ENCODE data around the gene PHLPP2.
"Not testable (repeated sequence)": the region's sequence is repeated elsewhere in the genome, so short reads cannot be mapped to it uniquely, and the experiment has no call there.

The PHLPP2 gene

DNA sequence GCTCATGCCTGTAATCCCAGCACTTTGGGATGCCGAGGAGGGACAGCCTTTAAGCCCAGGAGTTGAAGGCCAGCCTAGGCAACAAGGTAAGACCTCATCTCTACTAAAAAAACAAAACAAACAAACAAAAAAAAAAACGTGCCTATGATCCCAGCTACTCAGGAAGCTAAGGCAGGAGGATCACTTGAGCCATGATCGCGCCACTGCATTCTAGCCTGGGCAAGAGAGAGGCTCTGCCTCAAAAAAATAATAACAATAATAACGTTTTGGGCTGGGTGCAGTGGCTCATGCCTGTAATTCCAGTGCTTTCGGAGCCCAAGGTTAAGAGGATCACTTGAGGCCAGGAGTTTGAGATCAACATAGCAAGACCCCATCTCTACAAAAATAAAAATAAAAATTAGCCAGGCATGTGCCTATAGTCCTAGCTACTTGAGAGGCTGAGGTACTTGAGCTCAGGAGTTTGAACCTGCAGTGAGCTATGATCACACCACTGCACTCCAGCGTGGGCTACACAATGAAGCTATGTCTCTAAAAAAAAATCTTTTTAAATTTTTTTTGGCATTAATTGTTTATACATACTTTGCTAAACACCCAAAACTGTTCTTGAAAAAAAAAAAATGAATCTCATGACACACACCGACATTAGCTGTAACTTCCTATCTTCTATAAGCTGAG, 3.3 kb downstream of the PHLPP2 start:
- in situ Hi-C loops (cut with HindIII; ENCODE audit: low sequenced_read_pairs), result no loop called here

DNA sequence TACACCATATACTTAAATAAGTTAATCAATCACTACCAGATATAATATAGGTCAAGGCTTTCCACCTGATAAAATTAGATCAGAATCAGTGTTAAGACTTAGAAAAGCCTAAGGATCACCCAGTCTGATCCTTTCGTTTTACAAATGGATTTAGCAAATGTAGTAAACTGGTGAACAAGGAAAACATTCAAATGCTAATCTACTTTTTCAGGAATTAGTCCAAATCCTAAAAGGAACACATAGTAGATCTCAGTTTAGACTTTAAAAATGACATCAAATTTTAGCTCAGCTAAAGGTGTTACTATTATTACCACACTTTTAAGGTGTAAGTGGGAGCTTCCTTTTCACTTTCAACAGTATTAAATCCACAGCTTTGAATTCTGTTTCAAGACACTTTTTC, 12.0 kb downstream of the PHLPP2 start:
- in situ Hi-C loops (cut with HindIII; ENCODE audit: low sequenced_read_pairs), result no loop called here

DNA sequence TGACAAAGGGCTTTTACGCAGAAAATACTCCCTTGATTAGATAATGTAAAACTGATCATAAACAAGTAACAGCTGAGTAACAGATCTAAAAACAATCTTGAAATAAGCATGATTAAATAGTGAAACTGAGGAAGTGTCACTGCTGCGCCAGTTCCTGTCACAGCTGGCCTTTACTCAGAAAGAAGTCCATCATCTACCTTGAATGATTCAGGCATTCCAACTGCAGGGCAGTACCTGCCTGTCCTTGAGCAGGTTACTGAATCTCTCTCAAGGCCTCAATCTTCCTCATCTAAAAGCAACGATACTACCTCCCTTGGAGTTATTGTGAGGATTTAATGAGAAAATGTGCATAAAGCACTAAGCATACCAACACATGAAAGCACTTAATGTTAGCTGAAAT, 12.7 kb downstream of the PHLPP2 start:
- in situ Hi-C loops (cut with HindIII; ENCODE audit: low sequenced_read_pairs), result no loop called here

DNA sequence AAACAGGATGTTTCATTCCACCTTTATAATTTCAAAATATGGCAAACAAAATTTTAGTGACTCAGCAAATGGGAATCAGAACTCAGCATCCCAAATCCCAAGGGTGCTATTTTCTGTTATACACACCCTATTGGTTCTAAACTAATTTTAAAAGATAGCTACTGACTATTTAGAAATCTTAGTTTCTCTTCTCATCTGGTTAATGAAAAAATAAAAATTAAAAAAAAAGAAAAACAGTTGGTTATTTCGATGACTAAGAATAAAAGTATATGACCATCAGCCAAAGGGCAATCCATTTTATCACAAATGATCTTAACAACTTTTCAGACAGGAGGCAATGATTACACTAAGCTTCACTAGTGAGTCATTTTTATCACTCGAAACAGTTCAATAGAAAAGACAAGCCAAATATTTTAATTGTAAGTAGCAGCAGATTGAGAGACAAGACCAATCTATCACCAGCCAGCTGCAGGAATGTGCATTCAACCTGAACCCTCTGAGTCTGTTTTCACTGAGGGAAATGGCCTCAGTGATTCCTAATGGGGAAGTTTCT, 15.2 kb downstream of the PHLPP2 start:
- in situ Hi-C loops (cut with HindIII; ENCODE audit: low sequenced_read_pairs), result no loop called here

DNA sequence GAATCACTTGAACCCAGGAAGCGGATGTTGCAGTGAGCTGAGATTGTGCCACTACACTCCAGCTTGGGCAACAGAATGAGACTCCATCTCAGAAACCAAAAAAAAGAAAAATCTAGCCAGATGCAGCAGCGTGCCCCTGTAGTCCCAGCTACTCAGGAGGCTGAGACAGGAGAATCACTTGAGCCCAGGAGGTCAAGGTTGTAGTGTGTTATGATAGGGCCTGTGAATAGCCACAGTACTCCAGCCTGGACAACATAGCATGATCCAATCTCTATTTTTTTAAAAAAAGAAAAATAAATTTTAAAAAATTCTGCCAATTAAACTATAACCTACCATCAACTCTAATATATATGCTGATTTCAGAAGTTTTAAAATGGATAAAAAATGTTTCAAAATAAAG, 15.8 kb downstream of the PHLPP2 start:
- in situ Hi-C loops (cut with HindIII; ENCODE audit: low sequenced_read_pairs), result no loop called here

DNA sequence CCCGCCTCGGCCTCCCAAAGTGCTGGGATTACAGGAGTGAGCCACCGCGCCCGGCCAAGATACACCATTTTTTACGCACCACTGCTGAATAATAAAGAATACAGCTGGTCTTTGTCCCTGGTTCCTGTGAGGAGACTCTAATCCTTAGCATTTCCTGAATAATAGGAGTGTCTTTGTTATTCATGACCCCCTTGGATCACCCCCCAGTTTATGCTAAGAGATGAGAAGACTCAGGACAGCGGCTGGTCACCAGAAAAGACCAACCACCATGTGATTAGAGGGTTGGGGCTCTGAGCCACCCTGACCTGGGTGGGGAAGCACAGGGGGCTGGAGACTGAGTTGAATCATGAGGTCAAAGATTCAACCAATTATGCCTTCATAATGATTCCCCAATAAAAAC, 17.3 kb downstream of the PHLPP2 start:
- in situ Hi-C loops (cut with HindIII; ENCODE audit: low sequenced_read_pairs), result no loop called here

DNA sequence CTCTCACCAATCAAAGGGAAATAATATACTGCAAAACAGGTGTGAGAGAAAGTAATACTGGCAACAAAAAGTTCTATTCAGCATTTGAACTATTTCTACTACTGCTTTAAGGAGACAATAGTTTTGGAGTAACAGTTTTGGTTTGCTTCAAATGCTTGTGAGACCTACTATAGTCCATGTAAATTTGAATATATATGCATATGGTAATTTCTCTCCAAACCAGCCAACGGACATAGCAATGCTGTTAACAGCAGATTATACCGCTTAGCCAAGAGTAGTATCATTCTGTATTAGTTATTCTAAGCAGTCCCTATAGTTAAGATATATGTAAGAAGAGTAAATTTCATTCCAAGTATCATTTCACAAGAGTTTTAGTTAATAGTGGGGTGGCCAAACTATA, 18.5 kb downstream of the PHLPP2 start:
- in situ Hi-C loops (cut with HindIII; ENCODE audit: low sequenced_read_pairs), result no loop called here

DNA sequence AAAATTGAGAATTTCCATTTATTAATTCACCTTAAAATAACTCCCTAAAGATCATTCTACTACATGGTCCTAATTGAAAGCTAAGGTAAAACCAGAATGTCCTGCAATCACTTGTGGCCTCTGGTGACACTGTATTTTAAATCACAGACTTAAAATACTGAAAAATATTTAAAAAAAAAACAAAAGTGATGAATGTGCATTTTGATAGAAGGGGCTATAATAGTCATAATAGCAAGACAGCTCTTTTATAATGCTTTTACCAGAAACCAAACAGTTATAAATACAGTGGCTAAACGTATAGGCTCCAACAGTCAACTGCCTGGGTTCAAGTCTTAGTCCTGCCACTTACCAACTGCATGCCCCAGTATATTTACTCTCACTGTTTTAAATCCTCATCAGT, 21.2 kb downstream of the PHLPP2 start:
- in situ Hi-C loops (cut with HindIII; ENCODE audit: low sequenced_read_pairs), result no loop called here

DNA sequence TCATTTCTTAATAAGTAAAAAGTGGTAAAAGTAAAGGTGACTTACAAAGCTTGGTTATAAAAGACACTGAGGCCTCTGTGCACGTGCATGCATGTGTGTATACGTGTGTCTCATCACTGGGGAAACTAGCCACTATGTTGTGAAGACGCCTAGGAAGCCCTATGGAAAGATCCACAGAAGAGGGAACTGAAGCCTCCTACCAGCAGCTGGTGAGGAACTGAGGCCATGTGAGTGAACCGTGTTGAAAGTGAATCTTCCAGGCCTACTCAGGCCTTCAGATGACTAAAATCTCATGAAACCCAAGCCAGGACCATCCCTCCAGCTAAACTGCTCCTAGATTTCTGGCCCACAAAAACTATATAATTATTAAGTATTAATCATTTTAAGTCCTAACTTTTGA, 23.7 kb downstream of the PHLPP2 start:
- in situ Hi-C loops (cut with HindIII; ENCODE audit: low sequenced_read_pairs), result no loop called here

DNA sequence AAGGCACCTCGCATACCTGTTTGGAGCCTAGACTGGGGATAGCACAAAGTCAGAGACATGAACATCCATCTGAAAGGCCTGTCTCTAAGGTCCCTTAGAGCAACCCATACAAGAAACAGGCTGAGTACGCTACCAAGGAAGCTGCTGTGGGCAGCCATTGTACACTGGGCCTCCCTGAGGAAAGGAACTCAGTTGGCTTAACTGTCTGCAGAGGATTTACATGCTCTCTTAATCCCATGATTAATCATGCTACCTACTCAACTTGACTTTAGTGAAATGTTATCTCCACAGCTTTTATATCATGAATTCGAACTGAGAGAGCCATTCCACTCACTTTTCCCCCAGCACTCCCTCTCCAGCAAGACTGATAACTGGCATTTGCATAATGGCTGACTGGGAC, 26.0 kb downstream of the PHLPP2 start:
- in situ Hi-C loops (cut with HindIII; ENCODE audit: low sequenced_read_pairs), result no loop called here

DNA sequence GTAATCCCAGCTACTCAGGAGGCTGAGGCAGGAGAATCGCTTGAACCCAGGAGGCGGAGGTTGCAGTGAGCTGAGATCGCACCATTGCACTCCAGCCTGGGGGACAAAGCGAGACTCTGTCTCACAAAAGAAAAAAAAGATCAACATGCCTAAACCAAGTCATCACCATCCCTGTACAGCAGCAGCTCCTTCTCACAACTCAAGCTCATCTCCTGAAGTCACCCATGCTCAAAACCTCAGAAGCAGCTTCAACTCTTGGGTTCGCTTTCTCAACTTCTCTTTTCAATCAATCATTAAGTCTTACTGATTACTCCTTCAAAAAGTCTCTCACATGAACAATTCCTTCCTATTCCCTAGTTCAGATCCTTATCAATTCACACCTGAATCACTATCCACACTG, 31.3 kb downstream of the PHLPP2 start:
- in situ Hi-C loops (cut with HindIII; ENCODE audit: low sequenced_read_pairs), result no loop called here

DNA sequence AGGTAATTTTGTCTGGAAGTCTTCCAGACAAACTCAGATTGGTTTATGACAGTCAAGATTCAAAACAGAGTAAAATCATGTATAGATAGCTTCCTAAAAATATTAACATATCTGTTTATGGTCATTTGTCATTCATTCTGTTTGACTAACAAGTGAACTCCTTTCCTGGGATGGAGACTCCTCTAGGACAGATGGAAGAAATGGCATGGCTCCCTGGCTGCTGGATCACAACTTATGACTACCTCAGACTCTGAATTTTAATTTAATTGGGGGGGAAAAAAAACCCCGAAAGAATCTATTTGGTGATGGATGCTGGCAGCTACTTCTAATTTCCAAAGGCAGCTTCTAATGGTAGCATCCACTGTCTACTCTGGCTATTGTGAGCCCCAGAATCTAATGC, 34.6 kb downstream of the PHLPP2 start:
- in situ Hi-C loops (cut with HindIII; ENCODE audit: low sequenced_read_pairs), result no loop called here

DNA sequence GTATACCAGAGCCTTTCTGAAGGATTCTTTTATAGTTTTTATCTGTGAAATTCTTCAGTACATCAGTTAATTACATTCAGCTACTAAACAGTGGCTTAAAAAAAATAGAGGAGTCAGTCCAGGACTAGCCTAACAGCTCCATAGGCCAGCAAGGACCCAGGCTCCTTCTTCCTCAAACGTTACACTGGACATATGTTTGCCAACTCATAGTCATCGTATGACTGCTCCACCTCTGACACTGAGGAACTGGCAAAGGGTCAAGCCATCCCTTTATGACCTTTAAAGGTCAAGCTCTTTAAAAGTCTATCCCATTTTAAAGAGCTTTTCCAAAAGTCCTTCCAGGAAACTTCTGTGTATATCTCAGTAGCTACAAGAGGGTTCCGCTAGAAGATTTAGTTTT, 36.6 kb downstream of the PHLPP2 start:
- in situ Hi-C loops (cut with HindIII; ENCODE audit: low sequenced_read_pairs), result no loop called here

DNA sequence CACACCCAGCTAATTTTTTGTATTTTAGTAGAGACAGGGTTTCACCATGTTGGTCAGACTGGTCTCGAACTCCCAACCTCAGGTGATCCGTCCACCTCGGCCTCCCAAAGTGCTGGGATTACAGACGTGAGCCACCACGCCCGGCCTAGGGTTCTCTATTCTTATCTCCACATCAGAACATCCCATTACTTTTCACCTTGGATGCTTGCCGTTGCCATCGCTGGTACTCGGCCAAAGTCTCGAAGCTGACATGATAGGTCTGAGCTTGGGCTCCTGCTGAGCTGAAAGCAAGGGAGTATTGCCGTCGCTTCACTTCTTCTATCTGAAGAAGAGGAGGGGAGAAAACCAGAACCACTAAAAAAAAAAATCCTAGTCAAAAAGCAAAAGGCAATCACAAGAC, 40.2 kb downstream of the PHLPP2 start:
- in situ Hi-C loops (cut with HindIII; ENCODE audit: low sequenced_read_pairs), result not testable (repeated sequence)

DNA sequence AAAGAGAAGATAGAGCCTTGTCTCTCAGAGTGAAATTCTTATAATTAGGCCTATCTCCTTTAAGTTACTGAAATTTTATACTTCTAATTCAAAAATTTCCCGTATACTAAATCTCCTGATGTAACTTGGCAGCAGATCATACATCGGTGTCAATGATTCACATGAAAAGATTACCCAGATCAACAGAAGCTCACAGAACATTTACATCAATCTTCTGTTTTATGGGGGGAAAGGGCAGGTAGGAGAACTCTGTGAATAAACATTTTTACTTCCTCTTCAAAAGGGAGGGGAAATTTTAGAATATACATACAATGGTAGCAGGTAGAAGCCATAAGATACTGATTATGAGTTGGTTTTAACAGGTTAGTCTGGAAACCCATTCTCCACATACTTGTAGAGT, 43.1 kb downstream of the PHLPP2 start:
- in situ Hi-C loops (cut with HindIII; ENCODE audit: low sequenced_read_pairs), result no loop called here

DNA sequence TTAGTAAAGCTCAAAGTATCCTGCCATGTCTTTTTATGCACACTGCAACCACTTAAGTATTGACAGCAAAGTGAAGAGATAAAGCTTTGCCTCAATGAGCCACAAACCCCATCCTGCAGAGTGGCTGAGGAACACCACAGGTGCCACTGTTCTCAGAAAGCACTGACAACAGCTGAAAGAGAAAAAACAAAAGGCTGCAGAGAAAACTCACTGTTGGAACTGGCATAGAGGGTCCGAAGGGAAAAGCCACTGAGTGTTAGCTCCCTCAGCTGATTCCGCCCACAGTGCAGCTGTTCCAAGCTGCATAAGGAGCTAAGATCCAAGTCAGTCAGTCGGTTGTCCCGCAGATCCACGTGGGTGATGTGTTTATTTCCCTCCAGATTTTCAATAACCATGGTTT, 48.3 kb downstream of the PHLPP2 start:
- in situ Hi-C loops (cut with HindIII; ENCODE audit: low sequenced_read_pairs), result no loop called here

DNA sequence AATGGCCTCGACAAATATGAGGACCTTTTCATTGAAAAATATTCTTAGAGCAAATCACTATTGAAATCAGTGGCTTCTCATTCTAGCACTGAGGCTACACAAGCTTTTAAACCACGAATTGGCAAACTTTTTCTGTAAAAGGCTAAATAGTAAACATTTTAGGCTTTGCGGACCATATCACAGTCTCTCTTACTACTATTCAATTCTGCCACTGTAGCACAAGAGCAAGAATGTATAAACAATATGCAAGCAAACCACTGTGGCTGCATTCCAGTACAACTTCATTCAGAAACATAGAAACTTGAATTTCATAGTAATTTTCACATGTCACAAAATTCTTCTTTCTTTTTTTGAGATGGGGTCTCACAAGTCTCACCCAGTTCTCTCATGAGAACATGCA, 49.1 kb downstream of the PHLPP2 start:
- in situ Hi-C loops (cut with HindIII; ENCODE audit: low sequenced_read_pairs), result no loop called here

DNA sequence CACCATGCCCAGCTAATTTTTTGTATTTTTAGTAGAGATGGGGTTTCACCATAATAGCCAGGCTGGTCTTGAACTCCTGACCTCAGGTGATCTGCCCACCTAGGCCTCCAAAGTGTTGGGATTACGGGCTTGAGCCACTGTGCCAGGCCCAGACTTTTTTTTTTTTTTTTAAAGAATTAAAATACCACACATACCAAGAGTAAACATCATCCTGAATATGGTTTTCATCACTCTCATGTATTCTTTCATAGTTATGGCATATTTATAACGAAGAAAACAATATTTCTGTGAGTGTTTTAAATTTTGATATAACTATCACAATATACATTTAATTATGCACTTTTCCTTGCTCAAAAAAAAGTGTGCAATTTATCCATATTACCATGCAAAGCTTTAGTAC, 50.3 kb downstream of the PHLPP2 start:
- in situ Hi-C loops (cut with HindIII; ENCODE audit: low sequenced_read_pairs), result no loop called here

DNA sequence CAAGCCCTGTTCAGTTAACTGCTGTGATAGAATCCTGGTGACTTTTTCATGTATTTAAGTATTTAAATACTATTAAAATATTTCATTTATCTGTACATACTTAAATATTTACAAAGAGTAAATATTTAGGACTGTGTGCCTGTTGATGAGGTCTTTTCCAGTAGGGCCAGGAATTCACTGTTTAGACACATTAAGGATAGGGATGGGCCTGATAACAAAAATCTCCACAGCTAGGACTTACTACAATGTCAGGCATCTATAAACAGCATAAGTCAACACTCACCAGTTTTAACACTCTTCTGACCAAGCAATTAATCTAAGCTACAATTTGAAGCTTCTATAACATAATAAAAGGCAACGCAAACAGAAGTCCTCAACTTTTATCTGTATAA, 50.9 kb downstream of the PHLPP2 start:
- in situ Hi-C loops (cut with HindIII; ENCODE audit: low sequenced_read_pairs), result no loop called here

DNA sequence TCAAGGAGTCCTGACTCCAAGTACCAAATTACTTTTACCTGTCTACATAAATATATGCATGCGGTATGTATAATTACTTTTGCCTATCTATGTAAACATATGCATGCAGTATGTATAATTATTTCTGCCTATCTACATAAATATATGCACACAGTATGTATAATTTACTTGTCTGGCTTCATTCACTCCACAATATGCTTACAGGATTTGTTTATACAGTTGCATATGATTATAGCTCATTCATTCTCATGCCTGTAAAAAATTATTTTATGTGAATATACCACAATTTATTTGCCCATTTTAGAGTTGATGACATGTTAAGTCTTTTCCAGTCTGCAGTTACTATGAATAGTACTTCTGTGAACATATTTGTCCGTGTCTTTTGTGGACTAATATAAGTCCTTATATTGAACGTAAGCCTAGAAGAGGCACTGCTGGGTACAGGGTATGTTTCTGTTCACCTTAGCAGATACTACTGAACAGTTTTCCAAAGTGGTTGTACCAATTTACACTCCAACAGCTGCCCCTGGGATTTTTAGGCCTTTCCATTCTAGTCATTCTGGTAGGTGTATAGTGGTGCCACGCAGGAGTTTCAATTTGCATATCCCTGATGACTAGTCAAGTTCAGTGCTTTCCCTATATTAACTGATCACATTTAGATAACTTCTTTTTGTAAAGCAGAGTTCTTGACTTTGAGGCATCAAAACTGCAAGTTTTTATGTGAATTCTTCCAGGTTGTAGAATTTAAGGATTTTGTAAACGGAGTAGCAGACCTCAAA, 51.5 kb downstream of the PHLPP2 start:
- in situ Hi-C loops (cut with HindIII; ENCODE audit: low sequenced_read_pairs), result no loop called here

DNA sequence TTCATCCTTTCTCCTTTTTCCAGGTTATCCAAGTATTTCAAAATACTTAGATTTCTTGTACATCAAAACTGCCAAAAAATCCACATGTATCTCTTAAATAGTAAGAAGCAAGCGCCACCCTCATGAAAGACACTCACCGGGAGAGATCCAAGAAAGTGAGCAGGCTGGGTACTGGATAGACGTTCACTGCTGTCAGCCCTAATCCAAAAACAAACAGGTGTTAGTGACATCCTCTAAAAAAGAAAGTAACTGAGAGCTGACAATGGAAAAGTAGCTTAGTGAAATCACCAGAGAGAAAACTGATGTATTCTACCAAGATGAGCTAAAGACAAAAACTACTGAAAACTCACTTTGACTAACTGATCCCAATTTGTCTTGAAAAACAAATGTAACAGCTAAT, 52.4 kb downstream of the PHLPP2 start:
- in situ Hi-C loops (cut with HindIII; ENCODE audit: low sequenced_read_pairs), result no loop called here

DNA sequence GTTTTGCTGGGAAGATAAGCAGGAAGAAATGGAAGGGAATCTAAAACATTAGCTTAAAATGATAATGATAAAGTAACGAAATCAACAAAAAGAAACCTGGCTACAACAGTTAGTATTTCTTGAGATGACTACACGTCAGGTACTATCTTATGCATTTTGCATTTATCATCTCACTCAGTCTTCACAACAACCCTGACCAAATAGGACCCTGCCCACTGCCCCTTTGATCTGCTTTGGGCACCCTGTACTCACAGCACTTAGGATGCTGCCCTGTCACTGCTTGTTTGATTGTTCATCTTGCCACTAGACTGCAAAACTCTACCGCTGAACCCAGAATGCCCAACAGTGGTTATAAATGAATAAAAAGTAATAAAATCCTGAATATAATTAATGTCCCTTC, 53.3 kb downstream of the PHLPP2 start:
- in situ Hi-C loops (cut with HindIII; ENCODE audit: low sequenced_read_pairs), result no loop called here
